DMS153 (cell line): ENCODE measurements around the gene SLC7A4.
"Not testable (repeated sequence)": the region's sequence is repeated elsewhere in the genome, so short reads cannot be mapped to it uniquely, and the experiment has no call there.

ENCODE experiments used
- DNase-seq: peaks from one replicate; lab custom pipeline; 2025; lab: John Stamatoyannopoulos, UW

Gene SLC7A4

GRCh38 chr22:21042978-21043859 lies 10.9 kb upstream of the SLC7A4 start:
- no peak for DNase-seq

- DNase-seq: no peak
Measured at GRCh38 chr22:21041937-21042336, 9.6 kb upstream of the SLC7A4 start.

- DNase-seq: not testable (repeated sequence)
Measured at GRCh38 chr22:21039158-21039557, 6.8 kb upstream of the SLC7A4 start.

- no peak for DNase-seq
Measured at GRCh38 chr22:21038405-21038804, 6.0 kb upstream of the SLC7A4 start.

GRCh38 chr22:21034989-21035388 lies 2.6 kb upstream of the SLC7A4 start:
- no peak for DNase-seq

GRCh38 chr22:21033895-21034294 lies 1.5 kb upstream of the SLC7A4 start:
- no peak for DNase-seq

GRCh38 chr22:21032868-21033688 lies 717 bp upstream of the SLC7A4 start:
- DNase-seq: no peak

GRCh38 chr22:21031545-21032036 lies 770 bp downstream of the SLC7A4 start:
- no peak for DNase-seq

- no peak for DNase-seq
Measured at GRCh38 chr22:21030621-21031544, 1.5 kb downstream of the SLC7A4 start.

- no peak for DNase-seq
Measured at GRCh38 chr22:21030032-21030431, 2.3 kb downstream of the SLC7A4 start.

GRCh38 chr22:21029486-21030025 lies 2.8 kb downstream of the SLC7A4 start:
- no peak for DNase-seq

GRCh38 chr22:21028277-21029251 lies 3.8 kb downstream of the SLC7A4 start:
- DNase-seq: no peak

- no peak for DNase-seq
Measured at GRCh38 chr22:21026783-21027692, 5.3 kb downstream of the SLC7A4 start.

GRCh38 chr22:21025763-21026755 lies 6.3 kb downstream of the SLC7A4 start:
- DNase-seq: no peak

GRCh38 chr22:21025266-21025665 lies 7.1 kb downstream of the SLC7A4 start:
- no peak for DNase-seq

GRCh38 chr22:21022955-21023614 lies 9.3 kb downstream of the SLC7A4 start:
- no peak for DNase-seq

- no peak for DNase-seq
Measured at GRCh38 chr22:21022507-21022906, 9.9 kb downstream of the SLC7A4 start.
